ENCODE measurements around the gene JARID2. TPM values are rescaled to one million over a fixed set of nuclear protein-coding genes. Genes with fewer than 3 reads are reported as not detected.
A peak's percentile ranks its signal among the peaks of the same experiment; 100 is the strongest.

Gene JARID2
- polyA plus RNA-seq, 1 experiment: 6.1 TPM

DNA sequence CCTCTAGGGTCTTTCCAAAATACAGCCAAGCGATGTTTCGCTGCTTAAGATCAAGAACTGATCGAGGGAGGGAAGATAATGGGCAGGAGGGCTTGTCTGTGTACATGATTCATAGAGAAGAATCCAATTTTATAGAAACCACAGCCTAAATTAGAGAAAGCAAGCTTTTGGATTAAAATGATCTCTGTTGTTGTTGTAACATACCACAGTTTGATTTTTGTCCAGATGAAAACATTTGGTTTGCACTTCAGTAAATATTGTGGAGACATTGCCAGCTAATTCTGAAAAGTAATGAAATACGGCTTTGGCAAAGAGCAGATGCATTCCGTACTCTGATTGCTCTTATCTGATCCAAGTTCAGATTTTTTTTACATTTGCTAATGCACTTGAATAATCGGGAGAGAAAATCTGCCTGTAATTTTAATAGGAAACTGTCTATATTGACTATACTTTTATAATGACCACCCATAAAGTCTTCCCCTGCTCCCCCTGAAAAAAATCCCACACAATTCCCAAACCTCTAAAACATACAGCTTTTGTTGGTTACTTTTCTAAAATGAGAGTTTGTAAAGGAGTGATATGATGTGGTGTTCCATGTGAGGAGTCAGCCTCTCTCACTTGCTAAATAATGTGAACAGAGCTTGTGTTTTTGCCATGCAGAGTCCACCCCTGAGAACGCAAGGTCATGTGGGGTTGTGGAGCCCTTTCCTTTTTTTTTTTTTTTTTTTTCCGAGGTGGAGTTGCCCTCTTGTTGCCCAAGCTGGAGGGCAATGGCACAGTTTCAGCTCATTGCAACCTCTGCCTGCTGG lies 217.1 kb downstream of the JARID2 start:
- Histone ChIP-seq H3K27me3 (ENCODE audit: control insufficient read depth, insufficient read depth, low read length) (no peaks in the 10 kb centered on the region), H3K36me3 (ENCODE audit: control insufficient read depth, insufficient read depth, low read length) (no peaks in the 10 kb centered on the region), H3K4me3 (ENCODE audit: low read depth, low read length) (no peak overlapping the region)
- no peak for TF ChIP-seq CTCF (IDR thresholded peaks at IDR 0.05; ENCODE audit: insufficient read depth, low read depth, low read length)
- ChIA-PET POLR2A (interaction anchor here (0.6 kb wide), 1 partner anchor 23 kb away, joined by 13 read pairs; no protein-coding TSS in a partner anchor), CTCF (interaction anchor here (0.8 to 1.3 kb wide), 3 partner anchors 8 to 150 kb away, joined by 3 read pairs; no protein-coding TSS in a partner anchor)
- DNase-seq (ENCODE audit: low read depth): peak; percentile 58

GRCh38 chr6:15464211-15464725 lies 218.4 kb downstream of the JARID2 start:
- H3K27me3 ChIP-seq (ENCODE audit: control insufficient read depth, insufficient read depth, low read length): no peaks in the 10 kb centered on the region
- ChIA-PET CTCF (interaction anchor here (0.5 to 1.3 kb wide), 3 partner anchors 9 to 266 kb away, joined by 3 read pairs; no protein-coding TSS in a partner anchor), POLR2A (no interaction called here)
- peaks cover 3% of the 10 kb centered on the region; the same call in 1 of the 2 replicates for H3K36me3 ChIP-seq (ENCODE audit: control insufficient read depth, insufficient read depth, low read length)
- no peak overlapping the region for H3K4me3 ChIP-seq (ENCODE audit: low read depth, low read length)
- DNase-seq (ENCODE audit: low read depth): no peak
- peak; percentile 61 for TF ChIP-seq CTCF (IDR thresholded peaks at IDR 0.05; ENCODE audit: insufficient read depth, low read depth, low read length)

DNA sequence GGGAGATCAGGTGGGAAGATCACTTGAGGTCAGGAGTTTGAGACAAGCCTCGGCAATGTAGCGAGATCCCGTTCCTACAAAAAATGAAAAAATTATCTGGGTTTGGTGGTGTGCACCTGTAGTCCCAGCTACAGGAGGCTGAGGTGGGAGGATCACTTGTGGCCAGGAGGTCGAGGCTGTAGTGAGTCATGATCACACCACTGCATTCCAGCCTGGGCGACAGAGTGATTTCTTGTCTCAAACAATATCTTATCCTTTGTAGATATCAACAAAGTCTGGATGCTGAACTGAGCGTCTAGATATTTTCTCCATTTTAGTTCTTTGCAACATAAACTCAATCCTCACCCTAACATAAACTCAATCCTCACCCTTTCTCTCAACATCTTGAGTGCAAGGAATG lies 219.3 kb downstream of the JARID2 start:
- POLR2A ChIA-PET: no interaction called here
- CTCF ChIA-PET: no interaction called here
- TF ChIP-seq CTCF (IDR thresholded peaks at IDR 0.05; ENCODE audit: insufficient read depth, low read depth, low read length): no peak
- Histone ChIP-seq H3K36me3 (ENCODE audit: control insufficient read depth, insufficient read depth, low read length) (peaks cover 3% of the 10 kb centered on the region; the same call in 1 of the 2 replicates), H3K4me3 (ENCODE audit: low read depth, low read length) (no peak overlapping the region), H3K27me3 (ENCODE audit: control insufficient read depth, insufficient read depth, low read length) (no peaks in the 10 kb centered on the region)
- DNase-seq (ENCODE audit: low read depth): no peak

GRCh38 chr6:15470746-15471145 lies 224.9 kb downstream of the JARID2 start:
- no peak for TF ChIP-seq CTCF (IDR thresholded peaks at IDR 0.05; ENCODE audit: insufficient read depth, low read depth, low read length)
- CTCF ChIA-PET: interaction anchor here (0.8 to 0.9 kb wide), 2 partner anchors 8 to 26 kb away, joined by 3 read pairs; no protein-coding TSS in a partner anchor
- no peak for DNase-seq (ENCODE audit: low read depth)
- Histone ChIP-seq H3K36me3 (ENCODE audit: control insufficient read depth, insufficient read depth, low read length) (peaks cover 6% of the 10 kb centered on the region; the same call in 1 of the 2 replicates), H3K27me3 (ENCODE audit: control insufficient read depth, insufficient read depth, low read length) (no peaks in the 10 kb centered on the region), H3K4me3 (ENCODE audit: low read depth, low read length) (no peak overlapping the region)
- POLR2A ChIA-PET: interaction anchor here (0.5 kb wide), 1 partner anchor 120 kb away, joined by 4 read pairs; no protein-coding TSS in a partner anchor

- peaks cover 6% of the 10 kb centered on the region; the same call in 1 of the 2 replicates for H3K36me3 ChIP-seq (ENCODE audit: control insufficient read depth, insufficient read depth, low read length)
- DNase-seq (ENCODE audit: low read depth): no peak
- no peak for TF ChIP-seq CTCF (IDR thresholded peaks at IDR 0.05; ENCODE audit: insufficient read depth, low read depth, low read length)
- H3K27me3 ChIP-seq (ENCODE audit: control insufficient read depth, insufficient read depth, low read length): no peaks in the 10 kb centered on the region
- H3K4me3 ChIP-seq (ENCODE audit: low read depth, low read length): no peak overlapping the region
- POLR2A ChIA-PET: no interaction called here
- CTCF ChIA-PET: no interaction called here
Measured at GRCh38 chr6:15472621-15473020, 226.8 kb downstream of the JARID2 start.
